Fibroblast of lung (primary cell): Measurements from ENCODE around the gene CIPC. TPM values are rescaled to one million over a fixed set of nuclear protein-coding genes. Genes with fewer than 3 reads are reported as not detected.

ENCODE experiments used
- DNase-seq, 2 donors: peaks; one replicate each; pipeline versions ENCODE4 v3.0.0 to v3.0.0-alpha.2; 2010; ENCODE audit warnings: low read depth in 2 of 2
- H2AFZ ChIP-seq: 2 replicates; pipeline ENCODE4 v1.5.1; 2012; ENCODE audit warnings: low read length, control low read depth, inconsistent platforms
- H3K27ac ChIP-seq: 2 replicates; pipeline ENCODE4 v1.5.1; 2011; ENCODE audit warnings: low read length, control low read depth; ENCODE audit not compliant: insufficient read depth
- H3K27me3 ChIP-seq: 2 replicates; pipeline ENCODE4 v1.5.1; 2011; ENCODE audit warnings: mild to moderate bottlenecking, low read length; ENCODE audit not compliant: control insufficient read depth, insufficient read depth
- H3K36me3 ChIP-seq: 2 replicates; pipeline ENCODE4 v1.5.1; 2011; ENCODE audit warnings: low read length; ENCODE audit not compliant: control insufficient read depth, insufficient read depth
- H3K4me1 ChIP-seq: 2 replicates; pipeline ENCODE4 v1.5.1; 2011; ENCODE audit warnings: low read length; ENCODE audit not compliant: control insufficient read depth, insufficient read depth; ENCODE audit errors: extremely low read depth
- H3K4me2 ChIP-seq: 2 replicates; pipeline ENCODE4 v1.5.1; 2011; ENCODE audit warnings: low read length, control low read depth; ENCODE audit not compliant: insufficient read depth; ENCODE audit errors: extremely low read depth
- H3K4me3 ChIP-seq, 4 experiments: fragments of 200-600 bp in 1 of 4; sonication (generic) in 1 of 4; replicated peaks in 1 of 4; 2 replicates each; pipeline ENCODE4 v1.5.1; 2011 to 2016; ENCODE audit warnings: low read length in 4 of 4, low read depth in 3 of 4, mild to moderate bottlenecking in 3 of 4, control low read depth in 2 of 4, inconsistent platforms in 1 of 4, mixed read lengths in 1 of 4; ENCODE audit not compliant: insufficient read depth in 1 of 4; ENCODE audit errors: control extremely low read depth in 1 of 4
- H3K79me2 ChIP-seq: 2 replicates; pipeline ENCODE4 v1.5.1; 2012; ENCODE audit warnings: mild to moderate bottlenecking, low read length, inconsistent platforms; ENCODE audit not compliant: control insufficient read depth, insufficient read depth
- H3K9ac ChIP-seq: 2 replicates; pipeline ENCODE4 v1.5.1; 2011; ENCODE audit warnings: mild to moderate bottlenecking, low read length, control low read depth; ENCODE audit not compliant: insufficient read depth
- H3K9me3 ChIP-seq: 2 replicates; pipeline ENCODE4 v1.5.1; 2012; ENCODE audit warnings: low read depth, low read length; ENCODE audit not compliant: control insufficient read depth, insufficient read depth
- H4K20me1 ChIP-seq: 2 replicates; pipeline ENCODE4 v1.5.1; 2011; ENCODE audit warnings: low read length; ENCODE audit not compliant: control insufficient read depth, insufficient read depth; ENCODE audit errors: extremely low read depth
- EZH2 ChIP-seq: IDR thresholded peaks from 2 replicates; pipeline ENCODE4 v1.5.1; 2012; ENCODE audit warnings: low read length, control low read depth, mild to moderate bottlenecking; ENCODE audit errors: missing control alignments
- polyA plus RNA-seq, 2 donors: library from polyadenylated mRNA; depleted of rRNA in 1 of 2; stranded (reverse) in 1 of 2; unstranded in 1 of 2; fragments of >200 nt; gene quantifications; 2 replicates each; pipeline ENCODE4 v1.2.1, GENCODE V29; 2011 to 2012; ENCODE audit warnings: missing spikeins in 1 of 2
- total RNA-seq: library from RNA; depleted of rRNA; stranded (reverse); fragments of >200 nt; gene quantifications from 2 replicates; pipeline ENCODE4 v1.2.1, GENCODE V29; 2014
- TF ChIP-seq, protein P1 (sequence below), 2 donors: IDR thresholded peaks in 1 of 2; conservative IDR thresholded peaks in 1 of 2; 1 replicate in 1 of 2; 2 replicates in 1 of 2; pipeline ENCODE4 v1.5.1; 2011 to 2012; ENCODE audit warnings: low read length in 2 of 2, control low read depth in 1 of 2, inconsistent platforms in 1 of 2, low read depth in 1 of 2, mild to moderate bottlenecking in 1 of 2

Gene CIPC
- total and polyA plus RNA-seq, 2 donors (not counting 1 experiment from before 2014, with no cell fraction given): 12.1 to 12.8 TPM

DNA sequence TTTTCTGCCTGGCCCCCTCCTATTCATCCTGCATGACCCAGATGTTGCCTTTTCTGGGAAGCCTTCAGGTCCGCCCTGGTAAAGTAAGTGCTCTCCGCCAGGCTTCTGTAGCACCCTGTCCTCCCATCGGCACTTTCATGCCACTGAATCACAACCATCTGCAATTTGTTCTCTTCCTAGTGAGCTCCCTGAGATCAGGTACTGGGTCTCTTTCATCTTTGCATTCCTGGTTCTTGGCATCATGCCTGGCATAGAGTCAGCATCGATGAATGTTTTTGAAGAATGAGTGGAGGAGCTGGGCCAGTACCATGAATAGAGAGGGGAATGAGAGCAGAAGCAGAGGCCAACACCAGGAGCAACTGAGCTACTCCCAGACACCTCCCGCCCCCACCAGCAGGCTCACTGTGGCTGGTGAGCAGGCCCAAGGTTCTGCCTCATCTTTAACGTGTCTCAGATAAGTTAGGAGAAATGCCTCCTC is 30.4 kb downstream of the CIPC start:
- H3K4me2 ChIP-seq: no peak overlapping the region
- no peak overlapping the region for H3K27ac ChIP-seq
- no peak overlapping the region for H3K4me3 ChIP-seq
- no peaks in the 10 kb centered on the region for H3K79me2 ChIP-seq
- TF ChIP-seq EZH2: no peak
- TF ChIP-seq, protein P1, sequence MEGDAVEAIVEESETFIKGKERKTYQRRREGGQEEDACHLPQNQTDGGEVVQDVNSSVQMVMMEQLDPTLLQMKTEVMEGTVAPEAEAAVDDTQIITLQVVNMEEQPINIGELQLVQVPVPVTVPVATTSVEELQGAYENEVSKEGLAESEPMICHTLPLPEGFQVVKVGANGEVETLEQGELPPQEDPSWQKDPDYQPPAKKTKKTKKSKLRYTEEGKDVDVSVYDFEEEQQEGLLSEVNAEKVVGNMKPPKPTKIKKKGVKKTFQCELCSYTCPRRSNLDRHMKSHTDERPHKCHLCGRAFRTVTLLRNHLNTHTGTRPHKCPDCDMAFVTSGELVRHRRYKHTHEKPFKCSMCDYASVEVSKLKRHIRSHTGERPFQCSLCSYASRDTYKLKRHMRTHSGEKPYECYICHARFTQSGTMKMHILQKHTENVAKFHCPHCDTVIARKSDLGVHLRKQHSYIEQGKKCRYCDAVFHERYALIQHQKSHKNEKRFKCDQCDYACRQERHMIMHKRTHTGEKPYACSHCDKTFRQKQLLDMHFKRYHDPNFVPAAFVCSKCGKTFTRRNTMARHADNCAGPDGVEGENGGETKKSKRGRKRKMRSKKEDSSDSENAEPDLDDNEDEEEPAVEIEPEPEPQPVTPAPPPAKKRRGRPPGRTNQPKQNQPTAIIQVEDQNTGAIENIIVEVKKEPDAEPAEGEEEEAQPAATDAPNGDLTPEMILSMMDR (conservative IDR thresholded peaks at IDR 0.05 in 1 of 2, IDR thresholded peaks at IDR 0.05 in 1 of 2; ENCODE audit: low read depth in 1 of 2, low read length in 2 of 2): no peak
- no peak overlapping the region for H2AFZ ChIP-seq
- no peak overlapping the region for H3K9ac ChIP-seq
- no peaks in the 10 kb centered on the region for H3K36me3 ChIP-seq
- no peaks in the 10 kb centered on the region for H3K9me3 ChIP-seq
- no peaks in the 10 kb centered on the region for H4K20me1 ChIP-seq
- peaks cover 15% of the 10 kb centered on the region for H3K27me3 ChIP-seq
- no peaks in the 10 kb centered on the region for H3K4me1 ChIP-seq
- peak in 1 of 2 donors; percentile 59 for DNase-seq

DNA sequence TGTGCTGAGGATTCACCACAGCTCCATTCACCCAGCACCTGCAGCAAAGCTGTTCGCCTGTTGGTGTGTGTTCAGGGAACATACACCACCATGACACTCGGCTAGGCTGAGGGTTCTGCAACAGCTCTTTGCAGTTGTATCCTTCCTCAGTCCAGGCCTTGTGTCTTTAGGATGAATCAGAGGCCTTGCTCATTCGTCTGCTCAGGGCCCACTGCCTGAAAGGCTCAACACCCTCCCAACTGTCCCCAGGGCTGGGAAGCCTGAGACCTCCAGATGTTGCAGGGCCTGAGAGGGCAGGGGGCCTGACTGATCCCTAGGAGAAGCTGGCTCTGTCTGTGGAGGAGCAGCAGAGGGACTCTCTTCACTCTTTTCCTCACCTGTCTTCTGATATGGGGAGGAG is 32.3 kb downstream of the CIPC start:
- H3K4me2 ChIP-seq: no peak overlapping the region
- no peaks in the 10 kb centered on the region for H3K9me3 ChIP-seq
- H3K4me3 ChIP-seq: no peak overlapping the region
- H2AFZ ChIP-seq: no peak overlapping the region
- TF ChIP-seq, protein P1 (conservative IDR thresholded peaks at IDR 0.05 in 1 of 2, IDR thresholded peaks at IDR 0.05 in 1 of 2; ENCODE audit: low read depth in 1 of 2, low read length in 2 of 2): no peak
- TF ChIP-seq EZH2: no peak
- H3K27ac ChIP-seq: no peak overlapping the region
- DNase-seq: no peak
- H3K79me2 ChIP-seq: no peaks in the 10 kb centered on the region
- H3K4me1 ChIP-seq: no peaks in the 10 kb centered on the region
- H3K9ac ChIP-seq: no peak overlapping the region
- no peaks in the 10 kb centered on the region for H4K20me1 ChIP-seq
- H3K27me3 ChIP-seq: peaks cover 17% of the 10 kb centered on the region
- no peaks in the 10 kb centered on the region for H3K36me3 ChIP-seq

DNA sequence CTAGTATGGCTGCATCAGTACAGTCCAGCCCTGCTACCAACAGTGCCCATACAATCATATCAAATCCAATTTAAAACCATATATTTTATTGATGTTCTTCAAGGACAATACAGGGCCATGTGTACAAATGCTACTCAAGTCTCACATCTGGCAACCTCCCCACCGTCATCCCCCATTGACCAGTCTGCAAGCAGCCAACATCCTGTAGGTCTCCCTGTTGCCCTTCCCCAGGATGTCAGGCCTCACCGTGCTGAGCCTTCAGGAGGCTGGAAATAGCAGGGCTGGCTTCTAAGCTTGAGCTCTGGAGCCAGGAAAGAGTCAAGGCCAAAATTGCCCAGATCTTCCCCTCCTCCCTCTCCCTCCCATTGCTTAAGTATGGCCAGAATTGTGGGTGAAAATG is 33.1 kb downstream of the CIPC start:
- Histone ChIP-seq H3K27ac (no peak overlapping the region), H3K79me2 (no peaks in the 10 kb centered on the region), H3K4me1 (no peaks in the 10 kb centered on the region), H3K9ac (no peak overlapping the region), H3K36me3 (no peaks in the 10 kb centered on the region), H3K9me3 (no peaks in the 10 kb centered on the region), H4K20me1 (no peaks in the 10 kb centered on the region), H2AFZ (no peak overlapping the region), H3K4me2 (no peak overlapping the region), H3K27me3 (peaks cover 12% of the 10 kb centered on the region), H3K4me3 (no peak overlapping the region)
- TF ChIP-seq, protein P1 (conservative IDR thresholded peaks at IDR 0.05 in 1 of 2, IDR thresholded peaks at IDR 0.05 in 1 of 2; ENCODE audit: low read depth in 1 of 2, low read length in 2 of 2): no peak
- no peak for TF ChIP-seq EZH2
- DNase-seq: no peak
